ENCODE results near the gene HOXA11. TPM values are rescaled to one million over a fixed set of nuclear protein-coding genes. Genes with fewer than 3 reads are reported as not detected.
A peak's percentile ranks its signal among the peaks of the same experiment; 100 is the strongest.

HOXA11 gene
- polyA plus RNA-seq, 1 donor from 2014 or later, result not detected

DNA sequence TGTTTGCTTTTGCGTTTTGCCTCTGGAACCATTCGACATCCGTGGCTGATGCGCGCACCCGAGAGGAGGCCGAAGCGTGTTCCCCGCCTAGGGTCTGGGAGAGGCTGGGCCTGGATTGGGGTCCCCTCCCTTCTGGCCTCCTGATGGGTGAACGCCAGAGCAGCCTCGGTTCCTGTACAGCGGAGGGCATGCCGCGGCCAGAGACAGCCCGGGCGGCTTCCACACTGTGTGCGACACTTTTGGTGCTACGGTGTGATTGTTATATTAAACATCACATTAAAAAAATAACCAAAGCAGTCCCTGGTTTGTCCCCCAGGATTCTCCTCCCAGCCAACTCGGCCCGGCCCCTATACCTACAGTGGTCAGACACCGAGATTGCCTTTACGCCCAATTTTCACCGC lies 24.9 kb downstream of the HOXA11 start:
- H3K27me3 ChIP-seq (ENCODE audit: insufficient read depth, low read depth, low read length), result peaks cover 99% of the 10 kb centered on the region
- H3K4me3 ChIP-seq (ENCODE audit: low read length), result peak overlapping the region; percentile 76
- H3K36me3 ChIP-seq (ENCODE audit: insufficient read depth, low read length), result no peaks in the 10 kb centered on the region
- H3K4me2 ChIP-seq (ENCODE audit: low read length), result no peak overlapping the region
- no peaks in the 10 kb centered on the region for H3F3A ChIP-seq (ENCODE audit: insufficient read depth, low read length, poor library complexity, severe bottlenecking)
- TF ChIP-seq SMC3 (conservative IDR thresholded peaks at IDR 0.05; ENCODE audit: poor library complexity), result no peak
- no peak overlapping the region for H3K27ac ChIP-seq (ENCODE audit: low read length)
- no peak overlapping the region for H3K9ac ChIP-seq (ENCODE audit: low read length)
- no peaks in the 10 kb centered on the region for H4K20me1 ChIP-seq (ENCODE audit: insufficient read depth)
- H3K79me2 ChIP-seq (replicated peaks; ENCODE audit: insufficient read depth, low read length), result no peaks in the 10 kb centered on the region
- H3K9me3 ChIP-seq (ENCODE audit: low read length), result peaks cover 32% of the 10 kb centered on the region
- no peak overlapping the region for H2AFZ ChIP-seq (ENCODE audit: low read depth, low read length)
- no peaks in the 10 kb centered on the region for H3K9me2 ChIP-seq (ENCODE audit: insufficient read depth, low read length)

GRCh38 chr7:27159266-27160144 lies 25.5 kb downstream of the HOXA11 start:
- Histone ChIP-seq H3K4me2 (ENCODE audit: low read length) (no peak overlapping the region), H3K27ac (ENCODE audit: low read length) (no peak overlapping the region), H3K9me3 (ENCODE audit: low read length) (peaks cover 29% of the 10 kb centered on the region), H4K20me1 (ENCODE audit: insufficient read depth) (no peaks in the 10 kb centered on the region), H3K9ac (ENCODE audit: low read length) (no peak overlapping the region), H3K9me2 (ENCODE audit: insufficient read depth, low read length) (no peaks in the 10 kb centered on the region), H3K27me3 (ENCODE audit: insufficient read depth, low read depth, low read length) (peaks cover 99% of the 10 kb centered on the region), H3K36me3 (ENCODE audit: insufficient read depth, low read length) (no peaks in the 10 kb centered on the region), H3K4me3 (ENCODE audit: low read length) (no peak overlapping the region), H2AFZ (ENCODE audit: low read depth, low read length) (no peak overlapping the region), H3K79me2 (replicated peaks; ENCODE audit: insufficient read depth, low read length) (no peaks in the 10 kb centered on the region), H3F3A (ENCODE audit: insufficient read depth, low read length, poor library complexity, severe bottlenecking) (no peaks in the 10 kb centered on the region)
- TF ChIP-seq, protein P1, sequence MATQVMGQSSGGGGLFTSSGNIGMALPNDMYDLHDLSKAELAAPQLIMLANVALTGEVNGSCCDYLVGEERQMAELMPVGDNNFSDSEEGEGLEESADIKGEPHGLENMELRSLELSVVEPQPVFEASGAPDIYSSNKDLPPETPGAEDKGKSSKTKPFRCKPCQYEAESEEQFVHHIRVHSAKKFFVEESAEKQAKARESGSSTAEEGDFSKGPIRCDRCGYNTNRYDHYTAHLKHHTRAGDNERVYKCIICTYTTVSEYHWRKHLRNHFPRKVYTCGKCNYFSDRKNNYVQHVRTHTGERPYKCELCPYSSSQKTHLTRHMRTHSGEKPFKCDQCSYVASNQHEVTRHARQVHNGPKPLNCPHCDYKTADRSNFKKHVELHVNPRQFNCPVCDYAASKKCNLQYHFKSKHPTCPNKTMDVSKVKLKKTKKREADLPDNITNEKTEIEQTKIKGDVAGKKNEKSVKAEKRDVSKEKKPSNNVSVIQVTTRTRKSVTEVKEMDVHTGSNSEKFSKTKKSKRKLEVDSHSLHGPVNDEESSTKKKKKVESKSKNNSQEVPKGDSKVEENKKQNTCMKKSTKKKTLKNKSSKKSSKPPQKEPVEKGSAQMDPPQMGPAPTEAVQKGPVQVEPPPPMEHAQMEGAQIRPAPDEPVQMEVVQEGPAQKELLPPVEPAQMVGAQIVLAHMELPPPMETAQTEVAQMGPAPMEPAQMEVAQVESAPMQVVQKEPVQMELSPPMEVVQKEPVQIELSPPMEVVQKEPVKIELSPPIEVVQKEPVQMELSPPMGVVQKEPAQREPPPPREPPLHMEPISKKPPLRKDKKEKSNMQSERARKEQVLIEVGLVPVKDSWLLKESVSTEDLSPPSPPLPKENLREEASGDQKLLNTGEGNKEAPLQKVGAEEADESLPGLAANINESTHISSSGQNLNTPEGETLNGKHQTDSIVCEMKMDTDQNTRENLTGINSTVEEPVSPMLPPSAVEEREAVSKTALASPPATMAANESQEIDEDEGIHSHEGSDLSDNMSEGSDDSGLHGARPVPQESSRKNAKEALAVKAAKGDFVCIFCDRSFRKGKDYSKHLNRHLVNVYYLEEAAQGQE (IDR thresholded peaks at IDR 0.05; ENCODE audit: borderline replicate concordance), result no peak
- TF ChIP-seq CTCF (IDR thresholded peaks at IDR 0.05; ENCODE audit: poor library complexity, severe bottlenecking) (no peak), MXI1 (conservative IDR thresholded peaks at IDR 0.05; ENCODE audit: poor library complexity, severe bottlenecking) (no peak), POLR2AphosphoS5 (IDR thresholded peaks at IDR 0.05) (no peak), EZH2 (IDR thresholded peaks at IDR 0.05; ENCODE audit: borderline replicate concordance, insufficient read depth, low read length, poor library complexity, severe bottlenecking) (no peak), TAF1 (IDR thresholded peaks at IDR 0.05; ENCODE audit: low read depth) (no peak)
